Measurements from ENCODE around the gene CTNNB1.

Gene CTNNB1

DNA sequence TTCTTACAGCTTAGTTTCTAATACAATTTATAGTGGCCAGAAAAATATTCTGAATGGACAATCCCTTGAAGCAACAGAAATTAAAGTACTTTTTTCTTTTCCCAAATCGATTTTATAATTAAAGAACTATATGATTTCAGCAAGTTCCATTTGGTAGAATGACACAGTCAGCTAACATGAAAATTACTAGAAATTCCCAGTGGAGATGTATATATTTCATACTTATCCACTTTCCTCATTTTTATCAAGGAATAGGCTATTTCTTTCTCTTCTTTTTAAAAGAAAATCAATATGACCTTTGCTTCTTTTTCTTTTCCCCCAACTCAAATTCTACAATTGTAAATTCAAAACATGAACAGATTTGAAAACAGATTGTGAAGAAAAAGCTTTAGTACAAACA, 6.4 kb upstream of the CTNNB1 start:
- DNase-seq, result no peak

DNA sequence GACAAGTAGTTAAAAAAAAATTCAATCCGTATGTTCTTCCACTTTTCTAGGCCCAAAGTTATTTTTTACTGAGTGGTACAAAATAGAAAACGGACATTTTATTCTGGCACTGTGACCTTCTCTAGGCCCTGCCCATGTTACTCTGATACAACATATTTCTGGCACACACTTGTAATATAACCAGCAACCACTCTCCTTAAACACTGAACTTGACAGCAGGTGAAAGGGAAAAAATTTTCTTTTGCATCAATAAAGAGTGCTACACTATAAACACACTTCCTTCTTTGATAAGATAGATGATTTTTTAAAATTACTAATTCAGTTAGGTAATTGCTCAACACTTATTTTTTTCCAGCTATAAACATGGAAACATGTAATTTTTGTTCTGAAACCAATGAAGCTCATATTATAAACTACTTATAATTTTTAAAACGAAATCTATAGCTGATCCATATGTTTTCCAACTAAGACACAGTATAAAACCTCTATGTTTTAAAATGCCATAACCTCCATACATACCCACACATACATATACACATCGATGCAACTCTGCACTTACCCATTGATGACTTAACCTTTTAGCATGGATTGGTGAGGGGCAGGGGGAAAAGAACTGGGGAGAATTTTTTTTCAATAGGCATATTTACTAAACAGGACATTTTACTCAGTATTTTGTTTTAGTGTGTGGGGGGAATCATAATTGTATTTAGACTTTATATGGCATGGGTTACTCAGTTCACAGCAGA, 5.3 kb upstream of the CTNNB1 start:
- DNase-seq, result no peak

DNA sequence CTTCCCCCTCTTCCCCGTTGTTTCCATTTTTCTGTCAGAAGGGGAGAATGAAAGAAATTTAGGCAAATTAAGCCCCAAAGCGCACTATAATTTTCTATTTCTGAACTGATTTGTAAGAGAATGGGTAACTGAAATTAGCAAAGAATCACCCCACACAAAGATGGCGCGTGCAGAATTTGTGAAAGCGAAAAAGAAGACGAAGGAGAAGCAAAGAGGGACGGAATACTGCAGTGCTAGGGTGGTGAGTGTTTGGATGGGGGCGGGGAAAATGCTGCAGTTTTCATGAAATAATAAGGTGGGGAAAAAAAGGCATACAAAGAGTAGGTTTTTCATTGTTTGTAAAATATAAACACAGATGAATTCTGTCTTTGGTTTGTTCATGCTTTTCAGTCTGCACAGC, 4.6 kb upstream of the CTNNB1 start:
- DNase-seq, result no peak

DNA sequence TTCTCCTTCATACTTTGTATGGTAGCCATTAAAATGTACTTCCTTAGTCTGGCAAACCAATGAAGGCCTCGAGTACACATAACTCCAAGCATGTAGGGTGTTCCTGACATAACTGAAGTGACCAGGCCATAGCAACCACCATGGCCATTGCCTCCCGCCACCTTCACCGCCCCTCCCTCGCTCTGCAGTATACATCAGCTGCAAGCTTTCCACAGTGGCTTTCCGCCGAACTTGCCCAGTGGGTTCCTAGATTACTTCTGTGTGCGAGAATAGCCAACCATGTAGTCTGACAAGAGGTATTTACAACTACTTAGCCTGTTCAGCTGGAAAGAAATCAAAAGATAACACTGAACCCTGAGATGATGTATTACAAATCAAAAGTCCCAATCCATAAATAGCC, 3.4 kb upstream of the CTNNB1 start:
- no peak for DNase-seq

DNA sequence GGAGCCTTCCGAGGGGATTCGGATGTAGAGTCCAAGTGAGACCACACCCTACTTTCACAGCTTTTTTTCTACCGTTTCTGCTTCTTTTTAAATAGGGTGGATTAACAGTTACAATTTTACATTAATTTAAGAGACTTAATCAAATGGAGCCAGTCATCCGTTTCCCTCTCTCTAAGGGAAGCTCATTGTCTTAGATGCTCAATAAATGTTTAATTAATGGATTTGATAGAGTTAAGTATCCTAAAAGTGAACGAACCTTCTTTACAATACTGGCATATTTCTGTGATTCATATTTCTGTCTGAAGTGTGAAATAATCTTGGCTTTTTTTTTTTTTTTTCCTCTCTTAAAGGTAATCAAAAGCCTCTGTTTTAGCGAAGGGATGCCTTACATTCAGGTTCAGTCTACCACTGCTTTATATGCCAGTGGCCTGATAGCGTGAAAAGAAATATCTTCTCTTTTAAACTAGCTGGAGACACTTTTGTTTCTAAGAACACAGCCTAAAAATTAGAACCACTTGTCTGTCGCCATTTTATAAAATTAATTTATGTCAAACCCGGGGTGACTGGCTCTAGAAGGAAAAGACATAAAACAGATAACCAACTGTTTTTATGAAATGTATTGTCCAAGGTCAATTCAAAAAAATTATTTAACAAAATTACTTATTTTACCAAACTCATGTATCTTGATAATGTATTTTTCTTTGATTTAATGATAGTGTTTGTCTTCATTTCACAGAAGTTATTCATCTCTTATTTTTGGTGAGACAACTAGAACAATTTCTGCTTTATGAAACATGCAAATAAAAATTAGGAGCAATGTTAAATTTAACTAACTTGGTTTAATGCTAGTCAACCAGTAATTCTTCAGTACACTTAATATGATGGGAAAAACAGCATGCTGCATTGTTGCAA, 2.5 kb upstream of the CTNNB1 start:
- no peak for DNase-seq

DNA sequence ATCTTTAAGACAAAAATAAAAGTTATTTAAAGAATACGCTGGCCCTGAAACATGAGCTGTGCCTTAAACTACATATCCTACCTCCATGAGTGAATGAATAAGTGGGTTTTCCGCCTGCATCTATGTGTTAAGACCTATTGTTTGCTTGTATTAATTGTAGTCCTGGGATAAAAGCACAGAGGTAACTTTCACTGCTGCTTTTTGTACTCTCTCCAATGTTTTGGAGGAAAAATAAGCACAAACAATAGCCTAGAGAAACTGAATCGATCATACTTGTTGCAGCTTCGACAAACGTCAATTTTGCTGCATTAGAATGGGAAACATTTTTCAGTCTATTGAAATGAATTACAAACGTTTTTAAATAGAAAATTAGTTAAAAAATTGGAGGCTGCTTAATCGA, 1.3 kb upstream of the CTNNB1 start:
- no peak for DNase-seq

DNA sequence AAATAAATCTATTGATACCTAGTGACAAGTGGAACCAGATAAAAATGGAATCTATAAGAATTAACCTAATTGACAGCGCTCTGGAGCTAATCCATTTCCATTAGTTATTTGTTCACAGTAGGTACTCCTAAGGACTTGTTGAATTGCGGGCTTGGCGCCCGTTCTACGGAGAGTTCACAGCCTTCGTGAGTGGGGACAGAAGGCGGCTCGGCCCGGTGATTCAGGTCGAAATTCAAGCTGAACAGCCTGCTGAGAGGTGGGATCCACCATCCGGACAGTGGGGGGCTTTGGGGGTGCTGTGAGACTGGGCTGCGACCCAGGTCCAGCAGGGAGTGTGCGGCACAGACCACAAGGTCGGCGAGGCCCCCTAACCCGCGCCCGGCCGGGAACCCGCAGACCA, 779 bp upstream of the CTNNB1 start:
- DNase-seq, result peak in 17 of 56 donors; percentile 7 to 53 (median 35)

DNA sequence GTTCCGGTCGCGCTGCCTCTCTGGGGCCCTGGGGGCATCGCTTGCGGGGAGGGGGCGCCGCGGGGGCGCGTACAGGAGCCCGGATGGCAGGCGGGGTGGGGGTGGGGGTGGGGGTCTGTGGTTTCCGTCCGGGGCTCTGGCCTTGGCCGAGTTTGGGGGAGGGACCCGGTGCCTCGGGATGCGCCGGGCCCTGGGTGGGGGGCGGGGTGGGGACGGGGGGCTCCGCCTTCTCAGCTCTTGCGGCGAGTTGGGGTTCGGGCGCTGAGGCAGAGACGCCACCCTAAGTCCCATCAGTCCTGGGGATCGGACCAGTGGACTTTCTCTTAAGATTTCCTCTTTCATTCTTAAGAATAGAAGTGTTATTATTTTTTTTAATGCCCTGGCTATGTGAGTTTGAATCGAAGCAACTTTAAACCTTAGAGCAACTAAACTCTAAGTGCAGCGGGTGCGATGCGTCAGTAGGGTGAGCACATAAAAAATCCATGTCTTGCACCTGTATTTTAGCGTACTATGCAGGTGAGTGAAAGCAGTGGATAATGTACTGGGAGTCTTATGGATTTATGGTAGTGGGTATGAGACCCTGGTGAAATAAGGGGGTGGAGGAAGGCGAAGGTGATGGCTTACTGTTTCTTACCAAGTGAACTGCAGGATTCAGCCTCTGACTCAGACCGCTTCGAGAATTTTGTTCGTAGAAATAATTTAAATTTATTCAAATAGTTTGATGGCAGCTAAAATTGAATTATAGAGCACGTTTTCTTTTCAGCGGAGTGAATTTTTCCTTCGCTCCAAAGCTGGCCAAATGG, 762 bp downstream of the CTNNB1 start:
- peak in 26 of 56 donors; percentile 6 to 61 (median 29) for DNase-seq

DNA sequence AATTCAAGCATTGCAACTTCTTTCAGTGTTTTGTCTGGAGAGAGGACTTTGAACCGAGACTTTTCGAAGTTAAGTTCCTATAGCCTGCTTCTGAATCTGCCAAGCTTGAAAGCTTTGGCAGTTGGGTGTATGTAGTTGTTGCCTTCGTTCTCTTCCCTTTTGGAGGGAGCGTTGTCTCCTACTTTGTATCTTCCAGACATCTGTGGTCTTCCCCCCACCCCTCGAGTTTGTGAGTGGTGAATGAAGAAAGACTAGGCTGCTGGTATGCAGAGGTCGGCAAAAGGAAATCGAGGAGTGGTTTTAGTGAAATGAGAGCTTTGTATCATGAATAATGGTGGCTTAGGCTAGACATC, 1.3 kb downstream of the CTNNB1 start:
- peak in 12 of 56 donors; percentile 1 to 33 (median 8) for DNase-seq

DNA sequence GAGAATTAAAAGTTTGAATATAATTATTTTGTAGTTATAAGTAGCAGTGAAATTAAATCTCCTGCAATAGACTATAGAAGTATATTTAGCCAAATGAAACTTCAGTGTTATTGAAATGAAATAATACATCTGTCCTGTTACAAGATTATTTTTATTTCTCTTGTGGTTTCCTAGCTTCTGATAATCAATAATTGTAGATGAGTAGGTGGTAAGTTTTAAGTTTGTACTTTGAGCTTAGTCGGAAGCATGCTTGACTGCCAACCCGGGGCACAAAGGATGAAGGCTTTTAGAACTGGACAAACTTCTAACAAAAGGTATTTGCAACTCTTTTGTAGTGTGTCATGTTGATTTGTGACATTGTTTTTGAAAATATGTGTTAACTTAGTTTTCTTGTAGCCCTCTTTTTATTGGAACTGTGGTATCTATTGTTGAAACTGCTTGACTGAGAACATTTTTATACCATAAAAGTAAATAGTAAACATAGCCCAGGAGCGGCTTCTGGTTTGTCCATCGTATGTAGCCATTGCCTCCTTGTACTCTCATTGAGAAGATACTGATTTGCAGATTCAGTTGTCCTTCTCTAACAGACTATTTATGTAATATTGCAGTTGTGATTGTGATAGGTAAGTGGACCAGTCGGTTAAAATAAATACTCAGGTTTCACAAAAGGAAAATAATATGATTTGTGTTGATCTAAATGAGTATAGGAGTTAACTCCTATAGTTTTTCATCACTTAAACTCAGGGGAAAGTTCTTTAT, 2.9 kb downstream of the CTNNB1 start:
- DNase-seq, result no peak

DNA sequence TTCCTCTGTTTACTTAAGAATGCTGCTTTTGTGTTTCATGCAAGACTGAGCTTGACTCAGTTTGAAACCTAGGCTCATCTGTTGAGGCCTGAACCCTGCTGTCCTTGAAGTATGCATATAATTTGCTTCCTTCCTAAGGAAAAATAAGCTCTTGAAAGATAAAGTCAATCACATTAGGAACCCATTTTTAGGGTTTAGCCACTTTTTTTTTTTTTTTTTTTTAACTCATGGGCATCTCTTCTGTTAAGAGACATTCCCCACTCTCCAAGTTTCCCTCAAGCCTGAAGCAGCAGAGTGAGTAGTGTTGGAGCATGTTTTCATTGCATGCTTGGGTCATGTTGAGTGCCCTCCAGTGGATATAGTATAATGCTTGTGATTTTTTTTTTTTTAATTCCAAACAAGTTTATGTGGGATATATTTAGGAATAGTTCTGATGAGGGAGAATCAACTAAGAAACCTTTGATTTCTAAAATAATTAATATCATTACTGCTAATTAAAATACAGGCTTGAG, 3.6 kb downstream of the CTNNB1 start:
- no peak for DNase-seq

DNA sequence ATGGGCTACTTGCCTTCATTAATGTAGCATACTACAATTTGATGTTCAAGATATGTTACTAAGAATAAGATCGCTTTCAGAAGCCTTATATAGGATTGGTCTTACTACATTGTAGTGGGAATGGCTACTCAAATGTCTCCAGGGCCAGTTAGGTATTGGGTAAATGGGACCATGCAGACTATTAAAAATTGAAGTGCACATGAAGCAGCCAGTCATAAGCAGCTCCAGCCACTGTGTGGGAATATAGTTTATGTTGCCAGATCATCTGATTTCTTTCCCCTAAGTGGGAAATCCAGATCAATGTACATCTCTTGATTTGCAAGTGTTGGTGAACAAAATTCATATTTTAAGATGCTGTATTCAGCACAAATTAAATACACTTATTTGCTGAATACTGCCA, 5.1 kb downstream of the CTNNB1 start:
- DNase-seq, result no peak

DNA sequence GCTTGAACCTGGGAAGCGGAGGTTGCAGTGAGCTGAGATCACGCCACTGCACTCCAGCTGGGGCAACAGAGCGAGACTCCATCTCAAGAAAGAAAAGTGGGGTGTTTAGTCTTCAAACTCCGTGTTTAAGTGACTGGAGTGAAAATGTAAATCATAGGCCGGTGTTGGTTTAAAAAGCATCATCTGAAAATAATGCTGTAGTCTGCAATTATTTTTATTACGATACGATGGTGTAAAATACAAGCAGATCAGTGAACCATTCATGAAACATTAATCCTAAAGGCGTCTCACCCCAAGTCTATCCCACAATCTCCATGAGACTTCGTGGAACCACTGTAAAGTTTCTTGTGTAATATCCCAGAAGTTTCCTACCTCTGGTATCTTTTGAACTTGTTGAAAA, 6.3 kb downstream of the CTNNB1 start:
- DNase-seq, result no peak

DNA sequence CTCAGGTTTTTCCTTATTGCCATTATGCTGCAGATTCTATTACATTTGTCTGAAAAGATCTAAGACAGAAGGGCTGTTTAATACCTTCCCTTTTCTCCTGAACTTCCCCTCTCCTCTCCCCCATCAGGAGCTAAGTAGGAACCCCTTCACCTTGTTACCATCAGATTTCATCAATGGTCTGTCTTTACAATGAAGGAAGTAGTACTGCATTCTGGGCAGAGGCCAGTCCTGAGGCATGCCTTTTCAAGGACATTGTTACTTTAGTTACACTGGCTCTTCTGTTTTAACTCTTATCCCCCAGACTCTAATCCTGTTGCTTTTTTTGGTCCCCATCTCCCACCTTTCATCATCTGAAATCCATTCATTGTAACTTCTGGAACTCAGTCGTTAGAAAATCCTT, 8.1 kb downstream of the CTNNB1 start:
- no peak for DNase-seq

DNA sequence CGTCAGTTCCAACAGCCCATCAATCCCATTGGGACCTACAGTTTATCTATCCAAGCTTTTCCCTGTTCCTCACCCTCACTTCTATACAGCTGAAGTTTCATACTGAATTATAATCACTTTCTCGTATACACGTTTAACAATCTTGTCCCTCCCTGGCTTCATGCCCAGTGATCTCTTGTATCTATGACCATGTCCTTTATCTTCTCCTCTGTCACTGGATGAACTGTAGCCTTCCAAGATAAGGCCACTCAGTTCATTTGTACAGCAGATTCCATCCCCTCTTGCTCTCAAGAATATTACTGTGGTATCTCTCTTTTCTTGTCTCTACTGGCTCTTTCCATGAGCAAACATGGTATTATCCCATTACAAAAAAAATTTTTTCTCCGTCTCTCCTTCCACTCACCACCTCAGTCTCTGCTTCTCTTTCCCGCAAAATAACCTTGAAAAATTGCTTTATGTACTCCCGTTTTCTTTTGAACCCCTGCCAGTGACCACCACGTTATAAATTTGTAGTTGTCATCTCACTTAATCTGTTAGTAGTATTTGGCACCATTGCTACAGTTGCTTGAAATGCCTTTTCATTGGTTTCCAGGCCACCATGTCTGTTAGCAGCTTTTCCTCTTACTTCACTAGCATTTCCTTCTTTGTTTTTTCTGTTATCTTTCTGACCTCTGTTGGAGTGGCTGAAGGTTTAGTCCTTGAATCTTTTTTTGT, 9.4 kb downstream of the CTNNB1 start:
- no peak for DNase-seq

DNA sequence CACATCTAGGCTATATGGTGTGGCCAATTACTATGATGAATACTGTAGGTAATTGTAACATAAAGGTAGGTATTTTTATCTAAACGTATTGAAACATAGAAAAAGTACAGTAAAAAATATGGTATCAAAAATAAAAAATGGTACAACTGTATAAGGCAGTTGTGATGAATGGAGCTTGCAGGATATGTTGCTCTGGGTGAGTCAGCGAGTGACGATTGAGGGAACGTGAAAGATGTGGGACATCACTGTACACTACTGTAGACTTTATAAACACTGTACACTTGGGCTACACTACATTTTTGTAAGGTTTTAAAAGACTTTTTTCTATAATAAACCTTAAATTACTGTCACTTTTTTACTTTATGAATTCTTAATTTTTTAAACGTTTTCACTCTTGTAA, 10.3 kb downstream of the CTNNB1 start:
- DNase-seq, result no peak

DNA sequence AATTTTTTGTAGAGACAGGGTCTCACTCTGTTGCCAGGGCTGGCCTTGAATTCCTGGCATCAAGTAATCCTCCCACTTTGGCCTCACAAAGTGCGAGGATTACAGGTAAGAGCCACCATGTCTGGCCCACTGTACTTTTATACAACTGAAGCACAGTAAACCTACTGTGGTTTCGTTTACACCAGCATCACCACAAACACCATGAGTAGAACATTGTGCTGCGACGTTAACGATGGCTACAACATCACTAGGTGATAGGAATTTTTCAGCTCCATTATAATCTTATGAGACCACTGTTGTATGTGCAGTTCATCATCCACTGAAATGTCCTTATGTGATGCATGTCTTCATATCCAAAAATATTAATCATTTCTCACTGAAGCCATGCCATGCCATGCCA, 11.7 kb downstream of the CTNNB1 start:
- DNase-seq, result no peak

DNA sequence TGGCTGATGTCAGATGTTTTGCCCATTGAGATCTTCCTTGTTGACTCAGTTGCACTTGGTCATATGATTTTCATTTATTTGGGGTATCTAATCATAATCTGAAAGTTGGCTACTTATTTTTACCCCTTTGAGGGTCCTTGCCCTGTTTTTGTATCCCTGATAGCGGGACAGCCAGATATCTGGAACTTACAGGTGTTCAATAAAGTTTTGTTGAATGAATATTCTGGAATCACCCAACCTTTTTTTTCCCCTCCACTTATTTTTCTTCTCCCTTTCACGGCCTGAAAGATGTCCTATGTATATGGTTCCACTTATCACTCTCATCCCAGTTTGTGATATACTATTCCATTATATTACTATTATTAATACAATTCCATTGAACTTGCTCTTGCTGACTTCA, 12.8 kb downstream of the CTNNB1 start:
- DNase-seq, result no peak

DNA sequence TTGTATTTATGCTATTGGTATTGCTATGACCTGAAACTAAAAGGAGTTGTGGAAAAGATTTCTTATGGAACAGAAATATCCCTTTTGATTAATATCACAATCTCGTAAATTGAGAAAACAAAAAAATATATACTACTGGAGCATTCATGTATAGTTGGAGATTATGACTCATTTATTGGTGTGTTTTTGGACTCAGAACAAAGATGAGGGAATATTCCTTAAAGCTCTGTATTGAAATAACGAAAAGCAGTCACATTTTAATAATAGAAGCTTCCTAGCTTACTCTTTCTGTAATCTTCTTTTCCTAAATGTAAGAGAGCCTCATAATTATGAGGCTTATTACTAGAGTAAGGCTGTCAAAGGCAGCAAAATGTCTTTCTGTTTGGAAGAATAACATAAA, 14.3 kb downstream of the CTNNB1 start:
- DNase-seq, result no peak

DNA sequence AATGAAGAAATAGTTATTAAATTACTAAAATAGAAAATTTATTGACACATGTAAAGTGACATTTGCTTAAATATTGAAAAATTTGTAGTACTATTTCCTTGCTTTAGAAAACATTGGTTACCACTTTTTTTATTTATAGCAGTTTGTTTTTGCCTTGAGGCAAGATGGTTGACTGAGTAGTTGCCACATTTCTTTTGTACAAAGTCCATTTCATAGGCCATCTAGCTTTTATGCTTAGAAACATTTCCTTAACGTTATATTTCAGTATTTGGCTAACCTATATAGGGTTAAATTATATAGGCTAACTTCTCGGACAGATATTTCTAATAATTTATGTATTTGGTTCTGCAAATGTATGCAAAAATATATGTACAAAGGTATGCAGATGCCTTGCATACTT, 17.1 kb downstream of the CTNNB1 start:
- no peak for DNase-seq

Measured in amygdala (tissue), 56 donors.